ENCODE data around the gene CFAP90.

CFAP90 gene

GRCh38 chr5:7868427-7868772, 17.5 kb upstream of the CFAP90 start:
- no peak for DNase-seq (ENCODE audit: low spot score)

GRCh38 chr5:7867260-7867659, 16.3 kb upstream of the CFAP90 start:
- no peak for DNase-seq (ENCODE audit: low spot score)

GRCh38 chr5:7866196-7866595, 15.3 kb upstream of the CFAP90 start:
- DNase-seq (ENCODE audit: low spot score) = no peak

GRCh38 chr5:7857926-7858632, 7.1 kb upstream of the CFAP90 start:
- DNase-seq (ENCODE audit: low spot score) = no peak

GRCh38 chr5:7857361-7857760, 6.4 kb upstream of the CFAP90 start:
- DNase-seq (ENCODE audit: low spot score) = no peak

GRCh38 chr5:7856855-7857254, 5.9 kb upstream of the CFAP90 start:
- no peak for DNase-seq (ENCODE audit: low spot score)

- no peak for DNase-seq (ENCODE audit: low spot score)
Measured at GRCh38 chr5:7855611-7856010, 4.7 kb upstream of the CFAP90 start.

- DNase-seq (ENCODE audit: low spot score) = no peak
Measured at GRCh38 chr5:7852988-7853387, 2.1 kb upstream of the CFAP90 start.

GRCh38 chr5:7852542-7852941, 1.6 kb upstream of the CFAP90 start:
- no peak for DNase-seq (ENCODE audit: low spot score)

- no peak for DNase-seq (ENCODE audit: low spot score)
Measured at GRCh38 chr5:7851617-7852289, 820 bp upstream of the CFAP90 start.

GRCh38 chr5:7851240-7851592, 283 bp upstream of the CFAP90 start:
- DNase-seq (ENCODE audit: low spot score) = no peak

GRCh38 chr5:7849681-7850394, 1.1 kb downstream of the CFAP90 start:
- DNase-seq (ENCODE audit: low spot score) = peak; percentile 36

- DNase-seq (ENCODE audit: low spot score) = no peak
Measured at GRCh38 chr5:7848296-7848695, 2.6 kb downstream of the CFAP90 start.

GRCh38 chr5:7846327-7846726, 4.6 kb downstream of the CFAP90 start:
- no peak for DNase-seq (ENCODE audit: low spot score)

GRCh38 chr5:7845557-7845956, 5.4 kb downstream of the CFAP90 start:
- DNase-seq (ENCODE audit: low spot score) = no peak

- no peak for DNase-seq (ENCODE audit: low spot score)
Measured at GRCh38 chr5:7844901-7845300, 6.0 kb downstream of the CFAP90 start.

- no peak for DNase-seq (ENCODE audit: low spot score)
Measured at GRCh38 chr5:7842531-7842930, 8.4 kb downstream of the CFAP90 start.

GRCh38 chr5:7837403-7837802, 13.5 kb downstream of the CFAP90 start:
- DNase-seq (ENCODE audit: low spot score) = no peak

- DNase-seq (ENCODE audit: low spot score) = no peak
Measured at GRCh38 chr5:7834982-7835381, 16.0 kb downstream of the CFAP90 start.

- no peak for DNase-seq (ENCODE audit: low spot score)
Measured at GRCh38 chr5:7828269-7828668, 22.7 kb downstream of the CFAP90 start.

- DNase-seq (ENCODE audit: low spot score) = no peak
Measured at GRCh38 chr5:7827610-7828009, 23.3 kb downstream of the CFAP90 start.

GRCh38 chr5:7825630-7826029, 25.3 kb downstream of the CFAP90 start:
- no peak for DNase-seq (ENCODE audit: low spot score)

- DNase-seq (ENCODE audit: low spot score) = no peak
Measured at GRCh38 chr5:7824995-7825394, 25.9 kb downstream of the CFAP90 start.

- DNase-seq (ENCODE audit: low spot score) = no peak
Measured at GRCh38 chr5:7823594-7823993, 27.3 kb downstream of the CFAP90 start.
